Upper lobe of left lung (tissue), 4 donors: ENCODE data around the gene SLCO1C1.

ENCODE experiments used
- CTCF ChIP-seq, 6 experiments: fragments of 450-650 bp in 4 of 6; fragments of 200-600 bp in 2 of 6; sonication (generic) in 2 of 6; IDR thresholded peaks; one replicate each; pipeline ENCODE4 v1.5.1; 2016 to 2019; ENCODE audit warnings: antibody characterized with exemption in 6 of 6
- EP300 ChIP-seq, 4 donors: sonication (generic); formaldehyde crosslinking; IDR thresholded peaks; one replicate each; pipeline ENCODE4 v1.5.1; 2017; ENCODE audit warnings: antibody characterized with exemption in 4 of 4, control low read depth in 2 of 4
- POLR2A ChIP-seq, 4 donors: fragments of 450-650 bp; IDR thresholded peaks; one replicate each; pipeline ENCODE4 v1.5.1; 2016 to 2017; ENCODE audit warnings: antibody characterized with exemption in 4 of 4, mild to moderate bottlenecking in 2 of 4
- POLR2AphosphoS5 ChIP-seq, 2 donors: sonication (generic); formaldehyde crosslinking; IDR thresholded peaks; one replicate each; pipeline ENCODE4 v1.5.1; 2017; ENCODE audit warnings: antibody characterized with exemption in 2 of 2

GRCh38 chr12:20681334-20681733 is 13.8 kb upstream of the SLCO1C1 start:
- no peak for TF ChIP-seq CTCF (IDR thresholded peaks at IDR 0.05)
- TF ChIP-seq EP300 (IDR thresholded peaks at IDR 0.05) = no peak
- TF ChIP-seq POLR2A (IDR thresholded peaks at IDR 0.05) = no peak
- no peak for TF ChIP-seq POLR2AphosphoS5 (IDR thresholded peaks at IDR 0.05)
